Measurements from ENCODE around the gene DLEU7. TPM values are rescaled to one million over a fixed set of nuclear protein-coding genes. Genes with fewer than 3 reads are reported as not detected.

The DLEU7 gene
- total and polyA plus RNA-seq, 9 of the 15 experiments (the other 6 are each of a cell fraction or from before 2014, with no cell fraction given): 0.03 to 0.06 TPM; not detected in 7

GRCh38 chr13:50867637-50867945 lies 24.1 kb upstream of the DLEU7 start:
- no TSS peak for BruUV-seq (replicated peaks)
- no peak for FAIRE-seq
- intact Hi-C loops (cut with micrococcal nuclease) (no loop called here), in situ Hi-C loops (cut with MboI) (no loop called here)
- Histone ChIP-seq H3K4me1 (replicated peaks in 1 of 2; ENCODE audit: control insufficient read depth in 2 of 2, insufficient read depth in 2 of 2, low read length in 2 of 2) (no peaks in the 10 kb centered on the region), H3K4me2 (ENCODE audit: insufficient read depth, low read length) (no peak overlapping the region), H2AFZ (ENCODE audit: low read depth, low read length) (no peak overlapping the region), H3K9me3 (replicated peaks; ENCODE audit: control insufficient read depth, insufficient read depth, low read depth, low read length) (no peaks in the 10 kb centered on the region), H3K9me1 (ENCODE audit: control insufficient read depth, insufficient read depth, low read length) (no peaks in the 10 kb centered on the region), H3K27me3 (ENCODE audit: control insufficient read depth in 2 of 2, insufficient read depth in 2 of 2, low read length in 2 of 2) (peaks cover 0 to 12% of the 10 kb centered on the region in 2 experiments; a peak in 3 of 5 replicates), H3K36me3 (ENCODE audit: control insufficient read depth, insufficient read depth, low read length) (no peaks in the 10 kb centered on the region), H3K9ac (ENCODE audit: insufficient read depth in 1 of 2, low read depth in 2 of 2, low read length in 2 of 2) (no peak overlapping the region), H3K79me2 (ENCODE audit: control insufficient read depth, insufficient read depth, low read length) (no peaks in the 10 kb centered on the region), H4K20me1 (replicated peaks; ENCODE audit: control insufficient read depth, insufficient read depth, low read length) (no peaks in the 10 kb centered on the region), H3K27ac (ENCODE audit: extremely low read depth, low read depth, low read length) (no peak overlapping the region), H3K4me3 (no peak overlapping the region)
- CTCF ChIA-PET (ENCODE audit: low intra/inter-chr PET ratio): no interaction called here
- WGBS (ENCODE audit: insufficient coverage, low coverage, missing lambda C conversion rate): 0% methylated on average over 3 of the region's 3 CpGs
- POLR2A ChIA-PET: no interaction called here
- no peak for DNase-seq (ENCODE audit: extremely low read depth in 1 of 4, low spot score in 3 of 4)
- ATAC-seq: no peak
- TF ChIP-seq BMI1 (IDR thresholded peaks at IDR 0.05; ENCODE audit: low read length) (no peak), EP300 (IDR thresholded peaks at IDR 0.05; ENCODE audit: low read length) (no peak), ZNF507 (tag; conservative IDR thresholded peaks at IDR 0.05) (no peak), ZNF512 (tag; IDR thresholded peaks at IDR 0.05) (no peak), ZNF644 (tag; IDR thresholded peaks at IDR 0.05; ENCODE audit: low read depth) (no peak), HES1 (IDR thresholded peaks at IDR 0.05; ENCODE audit: low read depth) (no peak), XRCC4 (IDR thresholded peaks at IDR 0.05; ENCODE audit: extremely low read depth, insufficient read depth, insufficient read length) (no peak), TCF7 (IDR thresholded peaks at IDR 0.05; ENCODE audit: borderline replicate concordance) (no peak), ZC3H11A (IDR thresholded peaks at IDR 0.05; ENCODE audit: low read depth, low read length) (no peak), E2F6 (IDR thresholded peaks at IDR 0.05; ENCODE audit: borderline replicate concordance in 1 of 2, extremely low read depth in 1 of 2, insufficient read depth in 1 of 2, insufficient read length in 1 of 2, low read depth in 1 of 2, low read length in 1 of 2, poor library complexity in 1 of 2, severe bottlenecking in 1 of 2) (no peak), GATAD2B (IDR thresholded peaks at IDR 0.05; ENCODE audit: borderline replicate concordance) (no peak), MAFG (tag; conservative IDR thresholded peaks at IDR 0.05) (no peak), NR2C2 (CRISPR knock-in tag; IDR thresholded peaks at IDR 0.05) (no peak), NR2C2 (tag; IDR thresholded peaks at IDR 0.05) (no peak), FOXO4 (CRISPR knock-in tag; IDR thresholded peaks at IDR 0.05) (no peak)

Measured in K562 (cell line).